ENCODE results near the gene NADK.
"Not testable (repeated sequence)": the region's sequence is repeated elsewhere in the genome, so short reads cannot be mapped to it uniquely, and the experiment has no call there.

Gene NADK

GRCh38 chr1:1746566-1746909, 31.7 kb downstream of the NADK start:
- not testable (repeated sequence) for DNase-seq (ENCODE audit: low read depth in 2 of 2)

DNA sequence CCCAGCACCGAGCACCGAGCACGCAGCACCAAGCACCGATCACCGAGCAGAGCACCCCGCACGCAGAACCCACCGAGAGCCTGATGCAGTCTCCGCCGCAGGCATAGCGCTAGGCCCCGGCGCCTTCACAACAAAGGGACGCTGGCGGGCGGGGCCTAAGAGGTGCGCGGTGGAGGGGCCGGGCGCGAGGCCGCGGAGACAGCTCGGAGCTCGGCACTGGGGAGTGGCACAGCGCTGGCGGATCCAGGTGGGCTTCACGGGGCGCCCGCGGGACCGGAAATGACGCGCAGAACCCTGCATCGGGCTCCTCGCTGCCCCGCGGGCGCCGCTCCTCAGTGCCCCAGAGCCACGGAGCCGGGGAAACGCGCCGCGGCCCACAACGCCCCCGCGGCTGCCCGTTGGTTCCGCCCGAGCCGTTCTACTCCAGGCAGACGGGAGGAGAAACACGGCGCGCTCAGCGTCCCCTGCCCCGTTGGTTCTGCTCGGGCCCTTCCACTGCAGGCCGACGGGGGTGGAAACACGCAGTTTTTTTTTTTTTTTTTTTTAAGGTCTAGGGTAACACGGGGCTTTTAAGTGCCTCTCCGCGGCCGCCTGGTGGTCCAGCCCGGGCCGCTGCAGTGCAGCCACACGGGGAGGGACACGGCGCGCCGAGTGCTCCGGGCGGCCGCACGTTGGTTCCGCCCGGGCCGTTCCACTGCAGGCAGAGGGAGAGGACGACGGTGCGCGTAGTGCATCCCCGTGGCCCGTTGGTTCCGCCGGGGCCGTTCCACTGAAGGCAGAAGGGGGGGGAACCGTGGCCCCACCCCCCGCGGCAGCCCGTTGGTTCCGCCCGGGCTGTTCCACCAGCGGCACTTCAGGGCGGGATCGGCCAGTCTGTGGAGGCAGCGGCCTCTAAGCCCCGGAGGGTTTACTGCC, 32.4 kb downstream of the NADK start:
- DNase-seq (ENCODE audit: low read depth in 2 of 2) = peak; percentile 61 to 62

DNA sequence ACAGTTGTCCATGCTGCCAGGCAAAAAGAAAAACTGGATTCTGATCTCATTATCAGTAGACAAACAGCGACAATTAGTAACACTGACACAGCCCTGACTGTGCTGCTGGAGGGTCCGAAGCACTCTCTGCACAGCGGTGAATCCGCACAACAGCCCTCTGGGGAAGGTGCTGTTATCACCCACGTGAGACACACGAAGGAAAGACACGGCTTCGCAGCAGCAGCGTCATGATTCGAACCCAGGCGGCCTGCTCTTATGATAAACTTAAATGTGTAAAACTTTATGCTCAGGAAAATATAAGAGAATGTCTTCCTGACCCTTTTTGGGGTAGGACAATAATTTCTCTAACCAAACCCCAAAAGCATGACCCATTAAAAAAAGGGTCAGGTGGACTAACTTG, 35.7 kb downstream of the NADK start:
- not testable (repeated sequence) for DNase-seq (ENCODE audit: low read depth in 2 of 2)

- DNase-seq (ENCODE audit: low read depth in 2 of 2) = peak; percentile 49 to 51
Measured at GRCh38 chr1:1741013-1741412, 37.3 kb downstream of the NADK start.

DNA sequence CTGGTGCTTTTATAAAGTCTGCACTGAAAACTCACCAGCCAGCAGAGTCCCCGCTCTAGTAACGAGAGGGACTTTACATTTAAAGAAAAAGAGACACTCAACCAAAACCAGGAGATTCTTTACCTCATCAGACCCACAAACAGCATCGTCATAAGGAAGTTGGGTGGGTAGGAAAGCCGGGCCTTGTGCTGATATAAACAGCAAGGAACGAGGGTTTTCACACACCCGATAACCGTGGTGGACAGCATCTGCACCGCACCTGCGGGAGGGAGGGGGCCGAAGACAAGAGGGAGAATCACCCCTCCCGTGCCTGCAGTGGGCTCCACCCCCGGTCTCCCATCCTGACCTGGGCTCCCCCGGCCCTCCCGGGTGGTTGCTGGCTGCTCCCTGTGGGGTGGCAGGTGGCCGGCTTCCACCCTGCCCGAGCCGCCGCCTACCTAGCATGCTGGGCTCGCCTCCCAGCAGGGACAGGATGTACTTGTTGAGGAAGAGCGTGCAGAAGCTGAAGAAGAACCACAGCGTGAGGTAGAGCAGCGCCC, 39.4 kb downstream of the NADK start:
- DNase-seq (ENCODE audit: low read depth in 2 of 2) = not testable (repeated sequence)

DNA sequence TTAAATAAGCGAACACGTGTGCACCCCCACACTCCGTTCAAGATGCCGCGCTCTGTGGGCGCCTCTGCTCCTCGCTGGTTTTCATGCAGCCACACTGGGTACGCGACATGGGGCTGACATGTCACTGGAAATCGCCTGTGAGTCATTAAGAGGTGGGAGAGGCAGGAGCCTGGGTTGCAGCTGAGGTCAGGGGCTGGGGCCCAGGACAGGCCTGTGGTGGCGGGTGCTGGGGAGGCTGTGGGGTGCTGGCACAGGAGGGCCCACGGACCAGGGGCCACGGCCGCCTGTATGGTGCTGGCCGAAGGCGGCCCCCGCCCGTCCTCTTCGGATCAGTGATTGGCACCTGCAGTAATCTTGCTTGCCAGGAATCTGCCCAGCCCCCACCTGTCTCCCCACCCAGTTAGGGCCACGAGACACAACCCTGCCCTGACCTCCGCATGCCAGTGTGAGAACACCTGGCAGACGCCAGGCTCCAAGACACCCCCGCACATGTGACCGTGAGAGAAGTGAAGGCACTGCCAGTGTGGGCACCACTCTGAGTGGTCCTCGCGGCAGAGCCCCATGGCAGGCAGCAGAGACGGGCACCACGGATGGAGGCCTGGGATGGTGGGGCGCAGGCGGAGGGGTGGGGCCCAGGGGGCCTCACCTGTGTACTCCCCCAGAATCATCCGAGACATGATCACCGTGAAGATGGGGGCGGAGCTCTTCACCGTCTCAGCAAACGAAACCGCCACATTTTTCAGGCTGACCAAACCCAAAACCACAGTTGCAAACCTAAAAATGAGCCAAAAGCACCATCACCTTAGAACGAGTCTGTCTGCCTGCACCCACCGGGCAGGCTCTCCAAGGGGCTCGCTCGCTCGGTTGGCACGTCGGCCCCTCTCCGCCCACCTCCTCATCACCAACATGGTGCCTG, 40.3 kb downstream of the NADK start:
- DNase-seq (ENCODE audit: low read depth in 2 of 2) = not testable (repeated sequence)

DNA sequence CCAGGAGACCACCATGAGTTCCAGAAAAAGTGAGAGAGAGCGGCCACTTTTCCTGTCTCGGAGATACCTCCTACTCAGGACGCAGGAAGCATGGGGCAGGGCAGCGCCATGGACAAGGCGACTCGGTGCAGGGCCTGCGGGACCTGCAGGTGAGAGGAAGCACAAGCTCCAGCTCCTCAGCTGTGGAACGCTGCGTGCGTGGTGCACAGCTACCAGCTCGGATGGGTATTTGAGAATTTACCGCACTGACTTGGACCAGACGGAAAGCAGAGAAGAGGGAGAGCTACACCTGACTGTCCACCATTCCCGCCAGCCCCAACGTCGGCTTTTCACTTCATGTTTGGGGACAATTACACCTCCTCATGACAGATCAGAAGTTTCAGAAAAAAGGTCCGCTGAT, 45.9 kb downstream of the NADK start:
- no peak for DNase-seq (ENCODE audit: low read depth in 2 of 2)

DNA sequence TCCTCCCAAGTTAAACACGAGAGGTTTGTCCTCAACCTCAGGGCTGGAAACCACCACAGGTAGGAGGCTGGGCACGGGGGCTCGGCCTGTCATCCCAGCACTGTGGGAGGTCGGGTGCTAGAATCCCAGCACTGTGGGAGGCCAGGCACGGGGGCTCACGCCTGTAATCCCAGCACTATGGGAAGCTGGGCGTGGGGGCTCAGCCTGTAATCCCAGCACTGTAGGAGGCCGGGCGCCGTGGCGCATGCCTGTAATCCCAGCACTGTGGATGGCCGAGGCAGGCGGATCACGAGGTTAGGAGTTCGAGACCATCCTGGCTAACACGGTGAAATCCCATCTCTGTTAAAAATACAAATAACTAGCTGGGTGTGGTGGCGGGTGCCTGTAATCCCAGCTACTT, 47.4 kb downstream of the NADK start:
- no peak for DNase-seq (ENCODE audit: low read depth in 2 of 2)

DNA sequence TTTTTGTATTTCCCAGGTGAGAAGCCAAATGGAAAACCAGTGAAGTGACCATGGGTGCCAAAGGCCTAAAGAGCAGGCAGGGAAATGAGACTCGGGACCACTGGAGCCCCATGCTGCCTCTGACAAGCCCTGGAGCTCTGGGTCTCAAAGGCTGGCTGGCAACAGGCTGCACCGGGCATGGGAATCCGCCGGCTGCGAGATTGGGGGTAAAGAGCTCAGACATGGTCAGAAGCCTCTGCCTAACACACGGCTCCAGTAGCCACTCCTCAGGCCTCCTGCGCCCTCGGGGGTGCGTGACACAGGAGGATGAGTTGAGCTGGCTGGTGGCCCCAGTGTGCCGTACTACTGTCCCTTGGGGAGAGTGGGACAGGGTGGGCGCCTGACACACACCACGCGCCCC, 48.0 kb downstream of the NADK start:
- not testable (repeated sequence) for DNase-seq (ENCODE audit: low read depth in 2 of 2)

GRCh38 chr1:1729116-1729816, 49.0 kb downstream of the NADK start:
- not testable (repeated sequence) for DNase-seq (ENCODE audit: low read depth in 2 of 2)

- DNase-seq (ENCODE audit: low read depth in 2 of 2) = peak; percentile 64 to 66
Measured at GRCh38 chr1:1728308-1729005, 49.8 kb downstream of the NADK start.

DNA sequence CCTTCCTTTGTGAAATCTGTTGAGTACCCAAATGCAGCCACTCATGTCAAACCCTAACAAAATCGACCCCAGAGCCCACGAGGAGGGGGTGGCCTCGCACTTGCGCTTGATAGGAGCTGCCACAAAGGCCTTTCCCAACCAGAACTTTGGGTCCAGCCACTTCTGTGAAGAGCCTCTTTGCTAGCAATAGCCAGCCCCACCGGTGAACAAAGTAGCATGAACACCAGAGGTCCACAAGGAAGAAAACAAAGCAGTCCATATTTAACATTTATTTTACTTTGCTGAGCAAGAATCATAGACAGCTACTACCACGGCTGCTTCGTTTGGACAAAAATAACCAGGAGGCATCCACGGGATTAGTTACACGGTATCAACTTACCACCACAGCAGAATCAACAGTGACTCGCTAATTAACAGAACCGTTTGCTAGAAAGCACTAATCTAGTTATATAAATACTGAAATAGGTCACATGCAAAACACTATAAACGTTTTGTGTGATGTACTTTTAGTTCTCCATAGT, 51.1 kb downstream of the NADK start:
- not testable (repeated sequence) for DNase-seq (ENCODE audit: low read depth in 2 of 2)

DNA sequence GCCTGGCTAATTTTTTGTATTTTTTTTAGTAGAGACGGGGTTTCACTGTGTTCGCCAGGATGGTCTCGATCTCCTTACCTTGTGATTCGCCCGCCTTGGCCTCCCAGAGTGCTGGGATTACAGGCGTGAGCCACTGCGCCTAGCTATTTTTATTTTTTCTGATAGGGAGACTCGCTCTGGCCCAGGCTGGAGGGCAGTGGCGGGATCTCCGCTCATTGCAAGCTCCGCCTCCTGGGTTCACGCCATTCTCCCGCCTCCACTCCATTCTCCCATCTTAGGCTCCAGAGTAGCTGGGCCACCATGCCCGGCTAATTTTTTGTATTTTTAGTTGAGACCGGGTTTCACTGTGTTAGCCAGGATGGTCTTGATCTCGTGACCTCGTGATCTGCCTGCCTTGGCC, 52.2 kb downstream of the NADK start:
- not testable (repeated sequence) for DNase-seq (ENCODE audit: low read depth in 2 of 2)

DNA sequence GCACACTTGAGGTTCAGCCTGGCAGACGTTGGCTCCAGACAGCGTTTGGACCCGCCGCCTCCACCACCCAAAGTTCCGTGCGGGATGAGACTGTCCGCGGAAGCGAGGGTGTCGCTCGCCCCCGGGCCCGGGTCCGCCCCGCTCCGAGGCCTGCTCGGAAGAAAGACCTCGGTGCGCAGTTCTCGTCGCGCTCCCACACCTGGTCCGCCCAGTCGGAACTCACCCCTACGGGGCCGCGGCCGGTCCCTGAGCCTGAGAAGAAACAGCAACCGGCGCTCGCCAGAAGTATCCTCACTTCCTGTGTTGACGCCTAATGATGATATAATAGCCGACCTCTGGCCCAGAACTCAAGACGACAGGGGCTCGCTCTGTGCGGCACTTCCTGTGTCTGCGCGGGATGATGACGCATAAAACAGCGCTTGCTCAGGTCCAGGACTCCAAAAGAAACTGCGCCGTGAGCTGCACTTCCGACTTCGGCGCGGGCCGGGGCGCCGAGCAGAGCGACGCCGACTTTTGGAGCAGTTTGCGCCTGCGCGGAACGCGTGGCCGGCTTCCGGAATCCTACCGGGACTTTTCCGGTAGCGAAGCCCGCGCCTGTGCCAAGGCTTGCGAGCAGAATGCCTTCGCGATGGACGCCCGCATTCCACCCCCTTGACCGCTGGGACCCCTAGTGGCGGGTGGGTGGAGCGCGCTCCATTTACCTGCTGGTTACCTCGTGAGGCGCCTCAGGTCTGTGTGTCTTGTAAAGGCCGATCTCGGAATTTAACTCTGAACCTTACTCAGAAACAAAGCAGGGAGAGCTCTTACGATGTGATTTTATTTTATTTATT, 54.0 kb downstream of the NADK start, which contains the start of gene CDK11A:
CDK11A (minus strand) TSS at position 323 of the 830 bp plus-strand sequence. CDS start 1,539 bp downstream, outside the sequence.
- DNase-seq (ENCODE audit: low read depth in 2 of 2) = peak; percentile 99 to 100

DNA sequence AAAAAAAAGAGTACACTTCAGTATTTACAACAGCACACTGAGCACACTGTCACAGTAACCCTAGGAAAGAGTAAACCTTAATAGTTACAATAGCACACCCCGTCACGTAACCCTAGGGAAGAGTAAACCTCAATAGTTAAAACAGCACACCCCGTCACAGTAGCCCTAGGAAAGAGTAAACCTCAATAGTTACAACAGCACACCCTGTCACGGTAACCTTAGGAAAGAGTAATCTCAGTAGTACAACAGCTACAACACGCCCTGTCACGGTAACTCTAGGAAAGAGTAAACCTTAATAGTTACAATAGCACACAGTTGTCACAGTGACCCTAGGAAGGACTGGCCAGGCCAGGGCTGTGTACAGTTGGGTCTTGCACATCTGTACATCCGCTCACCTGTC, 57.1 kb downstream of the NADK start:
- DNase-seq (ENCODE audit: low read depth in 2 of 2) = no peak

DNA sequence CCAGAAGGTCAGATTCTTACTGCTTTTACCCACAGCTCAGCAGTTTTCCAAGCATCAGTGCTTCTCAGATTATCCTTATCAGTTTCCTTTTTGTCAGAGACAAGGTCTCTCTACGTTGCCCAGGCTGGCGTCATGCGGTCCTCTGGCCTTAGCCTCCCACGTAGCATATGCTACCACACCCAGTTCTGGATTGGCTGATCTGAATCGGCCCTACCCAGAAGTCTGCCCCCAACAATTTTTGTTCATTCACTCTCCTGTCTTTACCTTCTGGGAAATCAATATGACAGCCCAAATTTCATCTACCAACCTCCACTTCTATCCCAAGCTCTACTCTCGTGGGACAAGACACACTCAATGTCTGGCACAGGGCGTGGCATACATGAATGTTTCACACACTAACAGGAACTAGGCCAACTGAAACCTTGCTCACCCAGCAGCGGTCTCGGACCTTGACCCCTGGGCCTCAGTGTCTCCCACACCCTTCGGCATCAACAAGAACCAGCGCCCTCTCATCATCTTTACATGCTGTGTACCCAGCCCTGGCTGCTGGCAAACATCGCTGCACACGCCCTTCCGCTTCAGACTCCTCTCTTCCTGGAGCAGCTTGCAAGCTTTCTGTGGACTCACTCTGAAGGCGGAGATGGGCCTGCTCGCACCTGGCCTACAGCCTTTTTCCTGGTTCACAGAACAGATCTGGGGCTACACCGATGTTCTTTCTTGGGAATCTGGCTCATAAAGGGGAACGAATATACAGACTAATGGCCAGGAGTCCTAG, 63.0 kb downstream of the NADK start:
- not testable (repeated sequence) for DNase-seq (ENCODE audit: low read depth in 2 of 2)

GRCh38 chr1:1707897-1708296, 70.4 kb downstream of the NADK start:
- not testable (repeated sequence) for DNase-seq (ENCODE audit: low read depth in 2 of 2)

GRCh38 chr1:1707241-1707640, 71.0 kb downstream of the NADK start:
- DNase-seq (ENCODE audit: low read depth in 2 of 2) = not testable (repeated sequence)

DNA sequence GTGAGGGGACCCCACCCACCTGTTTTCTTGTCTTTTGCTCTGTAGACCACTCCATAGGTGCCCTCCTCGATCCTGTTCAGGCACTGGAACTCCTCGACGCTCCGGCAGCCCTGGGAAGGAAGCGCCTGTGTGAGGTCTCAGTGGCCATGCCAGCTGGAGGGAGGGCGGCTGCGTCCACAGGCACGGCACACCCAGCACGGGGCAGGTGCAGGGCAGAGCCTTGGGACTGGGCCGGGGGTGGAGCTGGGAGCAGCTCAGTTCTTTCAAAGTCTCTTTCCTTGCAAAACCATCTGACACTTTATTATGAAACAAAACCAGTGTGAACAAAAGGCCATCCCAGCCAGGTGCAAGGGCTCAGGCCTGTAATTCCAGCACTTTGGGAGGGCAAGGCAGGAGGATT, 72.6 kb downstream of the NADK start:
- not testable (repeated sequence) for DNase-seq (ENCODE audit: low read depth in 2 of 2)
